HG03354 (cell line): ENCODE measurements around the gene FNBP1.

Experiments used
- ATAC-seq: cut with Tn5 transposase; IDR thresholded peaks from one replicate; pipeline ENCODE4 v1.9.1; 2021; ENCODE audit warnings: mild to moderate bottlenecking; ENCODE audit not compliant: unreplicated experiment, poor library complexity, severe bottlenecking

The FNBP1 gene

GRCh38 chr9:129848712-129849441 lies 194.1 kb downstream of the FNBP1 start:
- no peak for ATAC-seq

- no peak for ATAC-seq
Measured at GRCh38 chr9:129845373-129845772, 197.6 kb downstream of the FNBP1 start.

- no peak for ATAC-seq
Measured at GRCh38 chr9:129841071-129841470, 201.9 kb downstream of the FNBP1 start.

- no peak for ATAC-seq
Measured at GRCh38 chr9:129840034-129840433, 203.0 kb downstream of the FNBP1 start.

GRCh38 chr9:129839324-129840023 lies 203.5 kb downstream of the FNBP1 start:
- ATAC-seq: no peak

- no peak for ATAC-seq
Measured at GRCh38 chr9:129838707-129839259, 204.2 kb downstream of the FNBP1 start.
